GM19395 (cell line): ENCODE results near the gene ARL8A.
"Not testable (repeated sequence)": the region's sequence is repeated elsewhere in the genome, so short reads cannot be mapped to it uniquely, and the experiment has no call there.

Source experiments
- ATAC-seq: cut with Tn5 transposase; IDR thresholded peaks from one replicate; pipeline ENCODE4 v1.9.1; 2021; ENCODE audit warnings: mild to moderate bottlenecking, moderate library complexity; ENCODE audit not compliant: unreplicated experiment

ARL8A gene

DNA sequence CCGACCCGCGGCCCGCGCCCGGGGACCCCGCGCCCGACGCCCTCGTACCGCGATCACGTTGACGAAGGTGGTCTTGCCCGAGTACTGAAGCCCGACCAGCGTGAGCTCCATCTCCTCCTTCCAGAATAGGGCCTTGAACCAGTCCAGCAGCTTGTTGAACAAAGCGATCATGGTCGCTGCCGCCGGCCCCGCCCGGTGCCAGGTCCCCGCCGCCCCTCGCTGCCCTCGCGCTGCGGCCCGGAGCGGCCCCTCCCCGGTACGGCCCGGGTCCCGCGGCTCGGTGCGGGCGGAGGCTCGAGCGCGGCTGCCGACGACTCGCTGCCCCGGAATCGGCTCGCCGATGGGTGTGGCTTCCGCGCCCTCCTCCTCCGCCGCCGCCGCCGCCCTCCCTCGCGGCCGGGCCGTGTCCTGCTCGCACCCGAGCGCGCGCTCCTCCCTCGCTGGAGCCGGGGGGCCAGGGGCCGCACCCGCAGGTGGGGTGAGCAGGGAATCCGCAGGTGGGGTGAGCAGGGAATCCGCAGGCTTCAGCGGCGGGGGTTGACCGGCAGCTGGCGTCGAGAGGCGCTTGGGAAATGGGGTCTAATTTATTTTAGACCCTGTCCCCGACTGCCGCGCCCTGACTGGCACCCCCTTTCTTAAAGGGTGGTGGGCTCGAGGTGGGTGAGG is at the start of gene ARL8A:
TSS of gene ARL8A (minus strand) at position 336 of the 666 bp plus-strand sequence. CDS start at position 171, 165 bp downstream.
- peak; percentile 49 for ATAC-seq

DNA sequence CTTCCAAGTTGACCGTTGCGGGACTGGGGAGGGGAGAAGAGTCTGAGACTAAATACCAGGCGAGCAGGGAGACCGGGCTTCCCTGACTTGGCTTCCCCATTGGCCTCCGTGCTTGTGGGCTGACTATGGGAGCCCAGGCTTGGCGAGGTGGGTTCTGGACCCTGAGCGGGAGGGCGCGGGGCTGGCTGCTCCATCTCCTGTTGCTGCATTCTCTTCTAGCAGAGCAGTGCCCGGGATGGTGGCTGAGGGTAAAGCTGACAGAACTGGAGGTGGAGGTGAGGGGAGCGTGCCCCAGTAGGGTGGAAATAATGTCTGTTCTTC is 49.8 kb upstream of the ARL8A start:
- no peak for ATAC-seq

DNA sequence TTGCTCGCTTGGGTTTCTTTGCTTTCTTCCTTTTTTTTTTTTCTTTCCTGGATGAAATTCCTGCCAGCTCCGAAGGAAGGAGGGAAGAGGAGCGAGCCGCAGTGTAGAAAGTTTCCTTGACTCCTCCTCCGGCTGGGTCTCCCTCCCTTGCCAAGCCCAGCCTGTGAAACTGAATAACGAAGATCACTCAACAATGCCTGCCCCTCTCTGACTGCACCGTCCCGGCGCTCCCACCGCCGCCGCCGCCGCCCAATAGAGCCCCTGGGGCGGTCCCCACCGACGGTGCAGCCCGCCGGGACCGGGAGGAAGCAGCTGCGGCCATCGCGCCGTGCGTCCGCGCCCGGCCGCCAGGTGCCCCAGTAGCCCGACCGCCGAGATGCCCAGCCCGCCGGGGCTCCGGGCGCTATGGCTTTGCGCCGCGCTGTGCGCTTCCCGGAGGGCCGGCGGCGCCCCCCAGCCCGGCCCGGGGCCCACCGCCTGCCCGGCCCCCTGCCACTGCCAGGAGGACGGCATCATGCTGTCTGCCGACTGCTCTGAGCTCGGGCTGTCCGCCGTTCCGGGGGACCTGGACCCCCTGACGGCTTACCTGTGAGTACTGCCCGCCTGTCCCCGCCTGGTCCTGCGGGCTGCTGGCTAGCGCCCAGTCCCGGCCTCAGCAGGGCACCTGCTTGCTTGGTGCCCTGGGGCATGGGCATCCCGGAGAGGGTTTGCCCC is 49.2 kb upstream of the ARL8A start, which contains the start of gene LGR6:
TSS of gene LGR6 (plus strand) at position 186 of the 714 bp plus-strand sequence. CDS start at position 377, 191 bp downstream.
- no peak for ATAC-seq

DNA sequence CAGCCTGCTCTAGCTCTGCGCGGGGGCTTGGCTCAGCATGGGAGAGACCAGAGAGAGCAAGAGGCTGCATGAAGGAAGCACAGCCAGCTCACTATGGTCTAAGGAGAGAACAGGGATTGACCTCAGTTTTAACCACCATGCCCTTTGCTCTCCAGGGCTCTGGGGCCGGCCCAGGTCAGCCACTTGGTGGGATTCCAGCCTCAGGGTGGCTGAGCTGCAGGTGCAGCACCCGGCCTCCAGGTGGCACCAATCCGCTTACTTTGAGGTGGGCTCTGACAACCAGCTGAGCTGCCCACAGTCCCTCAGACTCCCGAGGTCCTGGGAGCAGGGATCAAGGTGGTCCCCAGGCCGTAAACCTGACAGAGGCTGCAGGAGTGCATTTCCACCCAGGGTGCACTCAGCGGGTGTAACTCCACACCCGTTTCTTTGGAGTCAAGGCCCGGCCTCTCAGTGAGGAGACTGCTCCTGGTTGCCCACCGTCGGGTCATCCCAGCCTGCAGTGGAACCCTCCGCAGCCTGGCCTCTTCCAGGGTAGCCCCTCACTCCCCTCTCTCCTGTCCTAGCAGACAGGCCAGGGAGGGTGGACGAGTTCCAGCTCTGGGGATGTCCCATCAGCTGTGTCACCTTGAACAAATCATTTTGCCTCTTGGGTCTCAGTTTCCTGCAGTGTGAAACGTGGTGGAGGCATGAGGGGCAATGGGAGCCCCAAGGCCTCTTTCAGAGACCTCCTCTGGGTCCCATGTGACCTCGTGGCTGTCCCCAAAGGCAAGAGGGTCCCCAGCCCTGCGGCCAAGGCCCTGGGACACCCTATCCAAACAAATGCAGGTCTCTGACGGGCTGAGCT is 48.5 kb upstream of the ARL8A start:
- ATAC-seq: no peak

DNA sequence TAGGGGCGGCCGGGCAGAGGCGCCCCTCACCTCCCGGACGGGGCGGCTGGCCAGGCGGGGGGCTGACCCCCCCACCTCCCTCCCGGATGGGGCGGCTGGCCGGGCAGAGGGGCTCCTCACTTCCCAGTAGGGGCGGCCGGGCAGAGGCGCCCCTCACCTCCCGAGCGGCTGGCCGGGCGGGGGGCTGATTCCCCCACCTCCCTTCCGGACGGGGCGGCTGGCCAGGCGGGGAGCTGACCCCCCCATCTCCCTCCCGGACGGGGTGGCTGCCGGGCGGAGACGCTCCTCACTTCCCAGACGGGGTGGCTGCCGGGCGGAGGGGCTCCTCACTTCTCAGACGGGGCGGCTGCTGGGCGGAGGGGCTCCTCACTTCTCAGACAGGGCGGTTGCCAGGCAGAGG is 46.9 kb upstream of the ARL8A start:
- ATAC-seq: not testable (repeated sequence)

DNA sequence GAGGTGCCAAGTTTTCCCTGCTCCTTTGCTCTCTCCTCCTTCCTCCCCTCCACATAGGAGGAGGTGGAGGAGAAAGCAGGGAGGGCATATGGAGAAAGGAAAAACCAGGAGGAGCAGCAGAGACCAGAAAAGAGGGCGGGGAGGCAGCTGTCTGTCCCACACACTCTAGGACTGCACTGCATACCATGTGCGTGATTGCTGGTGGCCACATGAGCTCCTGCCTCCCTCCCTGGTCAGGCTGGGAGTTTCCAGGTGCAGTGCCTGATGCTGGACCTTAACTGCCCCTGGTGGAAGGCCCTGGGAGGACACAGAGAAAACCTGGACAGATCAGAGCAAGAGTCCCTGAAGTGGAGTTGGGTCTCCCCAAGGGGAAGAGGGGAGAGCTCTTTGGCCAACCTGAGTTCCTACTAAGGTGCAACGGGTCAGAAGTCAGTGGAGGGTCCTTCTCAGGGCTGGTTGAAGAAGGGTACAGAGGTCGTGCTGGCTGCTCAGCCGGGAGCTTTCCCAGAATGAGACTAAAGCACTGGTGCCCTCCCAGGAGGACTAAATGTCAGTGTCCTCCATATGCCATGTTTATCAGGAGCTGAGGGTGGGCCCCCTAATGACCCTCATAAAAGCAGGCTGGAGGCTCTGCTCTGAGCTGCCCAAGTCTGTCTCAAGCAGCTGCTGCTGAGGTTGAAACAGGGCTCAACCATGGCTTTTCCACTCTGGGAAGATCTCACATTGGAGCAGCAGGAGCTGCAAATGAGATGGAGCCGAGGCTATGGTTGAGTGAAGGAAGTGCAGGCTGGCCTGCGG is 45.6 kb upstream of the ARL8A start:
- ATAC-seq: no peak

DNA sequence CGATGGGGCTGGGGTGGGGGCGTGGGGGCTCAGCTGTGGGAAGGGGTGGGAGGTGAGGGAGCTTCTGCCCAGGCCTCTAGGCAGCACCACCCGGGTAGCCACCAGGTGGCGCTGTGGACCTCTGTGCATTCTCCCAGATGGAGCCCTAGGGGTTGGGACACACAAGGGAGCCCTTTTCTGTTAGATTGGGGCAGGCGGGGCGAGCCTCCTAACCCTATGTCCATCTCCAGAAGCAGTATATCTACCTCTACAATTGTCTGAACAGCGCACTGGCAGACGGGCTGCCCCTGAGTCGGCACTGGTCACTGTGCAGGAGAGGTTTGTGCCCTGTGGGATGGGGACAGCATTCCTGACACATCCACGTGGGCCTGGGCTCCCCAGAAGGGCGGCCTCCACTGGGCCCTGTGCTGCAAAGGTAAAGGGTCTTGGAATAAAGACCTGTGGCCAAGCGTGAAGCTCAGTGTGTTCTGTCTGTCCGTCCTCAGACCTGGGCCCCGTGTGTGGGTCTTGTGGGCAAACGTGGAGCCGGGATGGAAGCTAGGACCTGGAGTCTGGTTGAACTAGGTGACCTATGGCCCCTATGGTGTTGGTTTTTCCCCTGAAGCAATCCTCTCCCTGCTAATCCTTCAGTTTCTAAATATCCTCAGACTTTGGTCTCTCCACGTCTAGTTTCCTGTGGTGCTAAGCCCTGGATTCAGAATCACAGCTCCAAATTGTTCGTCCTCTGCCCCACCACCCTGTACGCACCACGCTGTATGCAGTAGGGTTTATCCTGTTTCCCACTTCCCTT is 44.7 kb upstream of the ARL8A start:
- ATAC-seq: no peak

DNA sequence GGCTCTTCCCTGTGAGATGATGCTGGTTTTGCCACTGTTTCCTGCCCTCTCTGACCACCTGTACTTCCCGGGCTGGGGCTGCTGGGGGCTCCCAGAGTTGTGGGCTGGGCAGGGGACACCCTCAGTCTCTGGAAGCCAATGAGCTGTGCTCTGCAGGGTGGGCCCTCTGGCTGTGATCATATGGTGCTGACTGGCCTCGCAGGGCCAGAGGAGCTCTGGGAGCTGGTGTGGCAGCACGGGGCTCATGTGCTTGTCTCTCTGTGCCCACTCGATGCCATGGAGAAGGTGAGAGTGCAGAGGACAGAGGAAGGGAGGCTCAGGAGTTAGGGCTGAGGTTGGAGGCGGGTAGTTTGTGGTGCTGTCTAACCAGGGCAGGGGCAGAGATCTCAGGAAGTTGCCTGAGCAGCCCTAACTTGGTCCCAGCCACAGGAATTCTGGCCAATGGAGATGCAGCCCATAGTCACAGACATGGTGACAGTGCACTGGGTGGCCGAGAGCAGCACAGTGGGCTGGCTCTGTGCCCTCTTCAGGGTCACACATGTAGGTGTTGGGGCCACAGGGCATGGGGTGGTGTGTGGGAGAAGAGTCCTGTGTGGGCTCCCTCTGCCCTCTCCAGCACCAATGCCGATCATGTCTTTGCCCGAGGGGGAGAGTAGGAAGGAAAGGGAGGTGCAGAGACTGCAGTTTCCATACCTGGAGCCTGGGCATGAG is 43.3 kb upstream of the ARL8A start:
- ATAC-seq: no peak

DNA sequence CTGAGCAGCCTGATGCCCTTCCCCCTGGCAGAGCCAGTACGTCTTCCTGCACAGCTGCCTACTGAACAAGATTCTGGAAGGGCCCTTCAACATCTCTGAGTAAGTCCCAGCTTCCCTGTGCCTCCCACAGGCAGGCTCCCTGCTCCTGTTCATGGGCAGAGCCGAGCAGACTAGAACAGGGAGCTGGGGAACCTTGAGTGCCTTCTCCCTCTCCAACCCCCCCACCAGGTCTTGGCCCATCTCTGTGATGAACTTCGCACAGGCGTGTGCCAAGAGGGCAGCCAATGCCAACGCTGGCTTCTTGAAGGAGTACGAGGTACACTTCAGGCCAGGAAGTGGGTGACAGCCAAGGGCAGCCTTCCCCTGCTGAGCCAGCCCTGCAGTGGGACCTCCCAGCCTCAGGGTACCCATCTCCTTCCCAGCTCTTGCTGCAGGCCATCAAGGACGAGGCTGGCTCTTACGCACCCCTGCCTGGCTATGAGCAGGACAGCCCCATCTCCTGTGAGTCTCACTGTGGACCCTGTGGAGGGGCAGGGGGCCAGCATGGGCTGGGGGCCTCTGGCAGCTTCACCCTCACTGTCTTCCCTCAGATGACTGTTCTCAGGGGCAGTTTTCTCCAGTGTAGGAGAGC is 42.6 kb upstream of the ARL8A start:
- no peak for ATAC-seq

DNA sequence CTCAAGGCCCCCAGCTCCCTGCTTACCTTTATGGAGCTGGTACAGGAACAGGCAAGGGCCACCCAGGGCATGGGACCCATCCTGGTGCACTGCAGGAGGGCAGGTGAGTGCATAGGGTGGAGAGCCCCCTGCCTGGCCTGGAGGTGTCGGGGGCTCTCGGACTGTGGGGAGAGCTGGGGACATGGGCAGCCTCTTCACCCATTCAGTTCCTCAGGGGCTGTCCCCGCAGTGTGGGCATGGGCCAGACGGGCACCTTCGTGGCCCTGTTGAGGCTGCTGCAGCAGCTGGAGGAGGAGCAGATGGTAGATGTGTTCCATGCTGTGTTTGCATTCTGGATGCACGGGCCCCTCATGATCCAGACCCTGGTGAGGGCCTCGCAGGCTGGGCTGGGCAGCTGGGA is 41.8 kb upstream of the ARL8A start:
- no peak for ATAC-seq

DNA sequence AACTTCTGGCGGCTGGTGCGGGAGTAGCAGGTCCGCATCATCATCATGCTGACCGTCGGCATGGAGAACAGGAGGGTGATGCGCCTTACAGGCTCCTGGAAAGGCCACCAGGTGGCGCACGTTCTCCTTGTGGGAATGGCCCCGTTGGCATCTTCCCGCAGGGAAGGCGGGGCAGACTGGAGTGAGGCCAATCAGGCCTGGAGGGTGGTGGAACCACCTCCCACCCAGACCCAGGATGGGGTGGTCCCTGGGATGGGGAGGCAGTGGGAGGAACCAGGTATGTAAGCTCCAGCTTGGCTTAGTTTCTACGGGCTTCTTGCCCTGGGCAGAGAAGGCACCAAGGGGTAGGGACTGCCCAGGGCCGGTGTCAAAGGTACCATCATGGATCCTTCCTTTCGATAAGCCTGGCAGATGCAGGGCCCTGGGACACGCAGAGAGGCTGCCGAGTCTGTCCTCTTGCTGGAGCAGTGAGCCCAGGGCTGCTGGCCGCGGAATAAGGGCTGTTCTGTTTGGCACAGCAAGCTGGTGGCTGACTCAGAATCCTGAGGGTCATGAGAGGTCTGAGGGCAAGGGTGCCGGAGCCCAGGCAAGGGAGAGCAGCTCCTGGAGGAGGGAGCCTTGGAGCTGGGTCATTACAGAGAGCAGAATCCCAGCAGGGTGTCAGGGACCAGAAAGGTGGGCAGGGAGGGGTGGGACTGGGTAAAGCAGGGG is 40.4 kb upstream of the ARL8A start:
- no peak for ATAC-seq

DNA sequence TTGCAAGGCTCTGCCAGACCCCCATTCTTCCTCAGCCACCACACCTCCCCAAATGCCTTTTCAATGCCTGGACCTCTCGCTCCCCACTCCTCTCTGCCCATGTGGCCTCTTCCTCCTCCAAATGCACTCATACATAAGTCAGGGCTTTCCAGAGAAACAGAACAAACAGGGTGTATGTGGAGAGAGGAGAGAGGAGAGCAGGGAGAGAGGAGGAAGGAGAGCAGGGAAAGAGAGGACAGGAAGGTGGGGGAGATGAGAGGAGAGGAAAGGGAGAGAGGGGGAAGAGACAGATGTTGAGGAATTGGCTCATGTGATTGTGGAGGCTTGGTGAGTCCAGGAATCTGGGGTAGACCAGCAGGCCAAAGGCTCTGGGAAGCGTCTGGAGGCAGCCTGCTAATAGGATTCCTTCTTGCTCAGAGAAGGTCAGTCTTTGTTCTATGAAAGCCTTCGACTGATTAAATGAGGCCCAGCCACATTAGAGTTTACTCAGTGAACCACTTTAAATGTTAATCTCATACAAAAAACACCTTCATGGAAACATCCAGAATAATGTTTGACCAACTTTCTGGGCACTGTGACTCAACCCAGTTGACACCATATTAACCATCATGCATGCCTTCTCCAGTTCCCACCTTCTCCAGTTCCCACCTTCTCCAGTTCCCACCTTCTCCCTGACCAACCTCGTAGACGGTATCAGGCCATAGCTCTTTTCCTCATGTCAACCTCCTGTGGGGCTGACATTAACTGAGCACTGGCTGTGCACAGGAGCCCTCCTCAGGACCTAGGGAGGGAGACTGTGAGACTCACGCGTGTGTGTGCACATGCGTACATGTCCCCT is 37.7 kb upstream of the ARL8A start:
- no peak for ATAC-seq

DNA sequence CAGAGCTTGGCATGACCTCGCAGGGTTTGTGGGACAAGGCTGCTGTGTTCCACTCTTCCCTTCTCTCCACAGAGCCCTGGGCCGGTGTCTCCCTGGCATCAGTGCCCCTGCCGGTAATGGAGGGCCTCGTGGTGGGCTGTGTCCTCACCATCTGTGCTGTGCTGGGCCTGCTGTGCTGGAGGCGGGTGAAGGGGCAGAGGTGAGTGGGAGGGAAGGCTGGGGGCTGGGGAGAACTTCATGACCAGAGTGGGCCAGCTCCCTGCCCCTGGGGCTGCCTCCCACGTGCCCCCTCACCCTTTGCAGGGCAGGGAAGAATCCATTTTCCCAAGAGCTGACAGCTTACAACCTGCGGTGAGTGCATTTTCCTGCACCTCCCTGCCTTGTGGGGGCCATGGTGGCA is 37.0 kb upstream of the ARL8A start:
- no peak for ATAC-seq

DNA sequence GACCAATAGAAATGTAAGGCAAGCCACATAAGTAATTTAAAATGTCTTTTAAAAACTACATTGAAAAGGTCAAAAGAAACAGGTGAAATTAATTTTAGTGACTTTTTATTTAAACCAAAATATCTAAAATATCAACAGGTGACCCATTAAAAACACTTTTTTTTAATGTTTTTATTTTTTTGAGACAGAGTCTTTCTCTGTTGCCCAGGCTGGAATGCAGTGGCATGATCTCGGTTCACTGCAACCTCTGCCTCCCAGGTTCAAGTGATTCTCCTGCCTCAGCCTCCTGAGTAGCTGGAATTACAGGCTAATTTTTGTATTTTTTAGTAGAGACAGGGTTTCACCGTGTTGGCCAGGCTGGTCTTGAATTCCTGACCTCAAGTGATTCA is 36.2 kb upstream of the ARL8A start:
- ATAC-seq: not testable (repeated sequence)

DNA sequence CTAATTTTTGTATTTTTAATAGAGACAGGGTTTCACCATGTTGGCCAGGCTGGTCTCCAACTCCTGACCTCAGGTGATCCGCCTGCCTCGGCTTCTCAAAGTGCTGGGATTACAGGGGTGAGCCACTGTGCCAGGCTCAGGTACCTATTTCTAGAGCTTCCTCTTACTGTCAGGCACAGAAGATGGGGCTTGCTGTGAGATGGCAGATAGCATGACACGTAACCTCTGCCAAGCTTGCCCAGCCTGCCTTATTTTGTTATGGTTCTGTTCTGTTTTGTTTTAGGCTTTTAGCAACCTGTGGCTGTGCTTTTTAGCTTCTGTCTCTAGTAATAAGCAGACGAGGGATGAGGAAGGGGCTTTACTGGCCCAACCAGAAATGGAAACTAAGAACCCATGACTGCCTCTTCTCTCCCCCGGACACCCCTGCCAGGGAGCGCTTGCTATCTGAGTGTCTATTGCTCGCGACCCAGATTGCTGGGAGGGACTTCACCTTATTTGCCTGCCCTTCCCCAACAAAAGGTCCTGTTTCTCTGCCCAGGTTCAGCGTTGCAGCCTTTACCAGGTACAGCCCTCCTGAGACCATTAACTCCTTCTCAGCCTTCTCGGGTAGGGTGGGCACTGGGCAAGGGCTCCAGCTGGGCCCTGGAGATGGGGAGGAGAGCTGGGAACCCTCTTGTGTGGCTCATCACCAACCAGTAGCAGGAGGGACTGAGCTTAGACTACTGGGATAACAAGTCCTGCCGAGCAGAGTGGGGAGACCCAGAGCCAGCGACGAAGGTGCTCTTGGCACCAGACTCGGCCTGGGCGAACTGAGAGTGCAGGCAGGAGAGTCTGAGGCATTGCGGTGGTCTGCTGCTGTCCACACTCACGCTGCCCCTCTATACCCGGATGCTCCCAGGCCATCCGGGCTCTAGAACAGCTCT is 35.6 kb upstream of the ARL8A start:
- ATAC-seq: no peak
